Omental fat pad (tissue), 4 donors: Measurements from ENCODE around the gene ENTHD1. TPM values are rescaled to one million over a fixed set of nuclear protein-coding genes. Genes with fewer than 3 reads are reported as not detected.

Experiments used
- ATAC-seq: fragments of 150-250 bp; one replicate; pipeline ENCODE4 v1.9.1; 2016; ENCODE audit warnings: mild to moderate bottlenecking, moderate library complexity; ENCODE audit not compliant: low FRiP score
- DNase-seq: peaks from one replicate; pipeline ENCODE4 v3.0.0-alpha.2; 2019; ENCODE audit warnings: low spot score
- total RNA-seq, 4 donors: library from RNA; depleted of rRNA; stranded (reverse); fragments of >200 nt; gene quantifications; one replicate each; pipeline ENCODE4 v1.1.0, GENCODE V29; 2016
- TF ChIP-seq, protein P1 (sequence below), 3 donors: fragments of 450-650 bp; IDR thresholded peaks; one replicate each; pipeline ENCODE4 v1.5.1; 2016 to 2017; ENCODE audit warnings: antibody characterized with exemption in 3 of 3, mild to moderate bottlenecking in 3 of 3, moderate library complexity in 2 of 3

Gene ENTHD1
- total RNA-seq, 4 donors from 2014 or later: not detected

DNA sequence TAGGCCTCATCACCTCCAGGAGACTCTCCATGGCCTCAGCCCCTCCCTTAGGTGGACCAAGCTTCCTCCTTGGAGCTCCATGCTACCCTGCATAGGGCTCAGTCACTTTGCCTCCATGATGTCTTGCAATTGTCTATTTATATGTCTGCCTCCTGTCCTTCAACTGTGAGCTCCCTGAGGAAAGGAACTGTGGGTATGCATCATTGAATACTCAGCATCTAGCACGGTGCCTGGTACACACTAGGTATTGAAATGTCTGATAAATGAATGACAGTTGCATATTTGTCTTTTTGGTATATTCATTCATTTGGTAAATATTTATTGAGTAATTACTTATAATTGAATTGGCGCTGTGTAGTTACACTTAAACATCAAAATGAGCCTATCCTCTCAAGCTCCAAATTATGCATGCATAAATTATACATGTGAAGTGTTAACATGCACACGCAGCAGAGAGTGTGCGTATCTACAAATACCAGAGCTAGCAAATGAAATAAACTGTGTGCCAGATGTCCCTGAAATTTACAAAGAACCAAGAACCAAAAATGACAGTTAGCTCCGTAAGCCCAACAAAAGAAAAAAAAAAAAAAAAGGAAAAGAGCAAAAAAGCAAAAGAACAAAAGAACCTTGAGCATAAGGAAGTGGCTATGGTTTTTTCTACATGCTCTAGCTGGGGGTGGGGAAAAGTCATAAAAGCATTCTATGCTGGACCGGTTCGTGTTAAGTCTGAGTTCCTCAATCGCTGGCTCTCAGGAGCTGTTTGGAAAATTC lies 32.5 kb upstream of the ENTHD1 start:
- ATAC-seq (no peak), DNase-seq (no peak)
- TF ChIP-seq, protein P1, sequence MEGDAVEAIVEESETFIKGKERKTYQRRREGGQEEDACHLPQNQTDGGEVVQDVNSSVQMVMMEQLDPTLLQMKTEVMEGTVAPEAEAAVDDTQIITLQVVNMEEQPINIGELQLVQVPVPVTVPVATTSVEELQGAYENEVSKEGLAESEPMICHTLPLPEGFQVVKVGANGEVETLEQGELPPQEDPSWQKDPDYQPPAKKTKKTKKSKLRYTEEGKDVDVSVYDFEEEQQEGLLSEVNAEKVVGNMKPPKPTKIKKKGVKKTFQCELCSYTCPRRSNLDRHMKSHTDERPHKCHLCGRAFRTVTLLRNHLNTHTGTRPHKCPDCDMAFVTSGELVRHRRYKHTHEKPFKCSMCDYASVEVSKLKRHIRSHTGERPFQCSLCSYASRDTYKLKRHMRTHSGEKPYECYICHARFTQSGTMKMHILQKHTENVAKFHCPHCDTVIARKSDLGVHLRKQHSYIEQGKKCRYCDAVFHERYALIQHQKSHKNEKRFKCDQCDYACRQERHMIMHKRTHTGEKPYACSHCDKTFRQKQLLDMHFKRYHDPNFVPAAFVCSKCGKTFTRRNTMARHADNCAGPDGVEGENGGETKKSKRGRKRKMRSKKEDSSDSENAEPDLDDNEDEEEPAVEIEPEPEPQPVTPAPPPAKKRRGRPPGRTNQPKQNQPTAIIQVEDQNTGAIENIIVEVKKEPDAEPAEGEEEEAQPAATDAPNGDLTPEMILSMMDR (IDR thresholded peaks at IDR 0.05): no peak

DNA sequence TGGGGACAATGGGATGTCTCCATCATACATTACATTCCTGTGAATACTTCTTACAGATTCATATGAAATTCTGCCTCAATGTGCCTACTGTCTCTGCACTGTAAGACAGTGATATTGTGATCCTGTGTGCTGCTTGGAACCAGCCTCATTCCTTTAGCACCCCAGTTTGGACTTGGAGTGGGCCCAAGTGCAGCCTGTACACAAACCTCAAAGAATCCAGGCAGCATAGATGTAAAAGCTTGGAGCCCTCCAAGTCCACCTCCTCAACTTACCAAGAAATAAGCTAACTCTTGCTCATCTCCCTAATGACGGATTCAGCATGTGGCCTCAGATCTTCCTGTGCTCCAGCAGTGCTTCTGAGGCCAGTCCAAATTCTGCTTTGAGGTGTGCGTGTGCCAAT lies 31.7 kb upstream of the ENTHD1 start:
- TF ChIP-seq, protein P1 (IDR thresholded peaks at IDR 0.05): no peak
- DNase-seq (no peak), ATAC-seq (no peak)

DNA sequence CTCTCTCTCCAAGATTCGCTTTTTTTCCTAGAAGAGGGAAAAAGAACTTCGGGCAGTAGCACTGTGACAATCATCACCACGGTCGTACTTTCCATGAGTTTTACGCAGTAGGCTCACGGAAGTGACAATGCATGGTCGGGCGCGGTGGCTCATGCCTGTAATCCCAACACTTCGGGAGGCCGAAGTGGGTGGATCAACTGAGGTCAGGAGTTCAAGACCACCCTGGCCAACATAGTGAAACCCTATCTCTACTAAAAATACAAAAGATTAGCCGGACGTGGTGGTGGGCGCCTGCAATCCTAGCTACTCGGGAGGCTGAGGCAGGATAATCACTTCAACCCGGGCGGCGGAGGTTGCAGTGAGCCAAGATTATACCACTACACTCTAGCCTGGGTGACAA lies 30.7 kb upstream of the ENTHD1 start:
- TF ChIP-seq, protein P1 (IDR thresholded peaks at IDR 0.05): no peak
- ATAC-seq (no peak), DNase-seq (no peak)

DNA sequence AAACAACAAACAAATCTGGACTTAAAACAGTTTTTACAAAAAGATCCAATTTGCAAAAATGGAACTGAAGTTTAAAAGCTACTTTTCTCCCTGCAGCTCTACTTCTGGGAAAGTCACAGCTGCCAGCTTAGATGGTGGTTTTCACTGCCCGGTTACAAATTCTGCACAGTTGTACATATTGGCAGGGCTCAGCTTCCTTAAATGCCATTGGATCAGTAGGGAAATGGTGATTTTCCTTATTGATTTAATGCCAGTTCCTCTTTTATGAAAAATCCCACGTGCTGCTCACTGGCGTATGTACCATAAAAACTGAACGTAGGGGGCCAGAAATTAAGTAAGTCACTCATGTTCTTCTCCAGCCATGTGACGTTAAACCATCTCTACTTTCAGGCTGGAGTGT lies 30.1 kb upstream of the ENTHD1 start:
- ATAC-seq: no peak
- TF ChIP-seq, protein P1 (IDR thresholded peaks at IDR 0.05): no peak
- DNase-seq: no peak

DNA sequence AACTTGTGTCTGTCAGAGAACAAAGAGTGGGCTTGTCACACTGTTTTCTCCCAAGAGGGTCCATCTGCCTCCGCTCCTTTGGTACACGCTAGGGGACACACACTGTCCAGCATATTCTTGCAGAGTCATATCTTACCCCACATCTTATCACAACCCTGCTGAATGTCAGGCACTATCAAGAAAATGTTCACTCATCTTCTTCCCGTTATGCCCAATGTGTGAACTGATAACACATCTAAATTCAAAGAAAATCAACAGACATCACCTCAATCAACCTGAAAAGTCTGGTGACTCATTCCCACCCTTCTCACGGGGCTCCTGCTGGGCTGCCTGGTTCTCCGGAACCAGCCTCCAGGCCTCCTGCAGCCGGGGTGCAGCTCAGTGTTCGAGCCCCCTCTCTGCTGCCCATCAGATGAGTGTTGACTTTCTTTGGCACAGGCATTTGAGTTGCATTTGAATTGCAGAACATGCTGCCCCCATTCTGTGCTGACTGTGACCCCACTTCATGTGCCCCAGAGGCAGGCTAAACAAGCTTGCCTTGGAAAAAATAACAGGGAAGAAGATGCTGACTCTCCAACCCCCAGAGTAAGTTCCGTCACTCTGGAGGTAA lies 26.7 kb upstream of the ENTHD1 start:
- DNase-seq (no peak), ATAC-seq (no peak)
- TF ChIP-seq, protein P1 (IDR thresholded peaks at IDR 0.05): no peak

DNA sequence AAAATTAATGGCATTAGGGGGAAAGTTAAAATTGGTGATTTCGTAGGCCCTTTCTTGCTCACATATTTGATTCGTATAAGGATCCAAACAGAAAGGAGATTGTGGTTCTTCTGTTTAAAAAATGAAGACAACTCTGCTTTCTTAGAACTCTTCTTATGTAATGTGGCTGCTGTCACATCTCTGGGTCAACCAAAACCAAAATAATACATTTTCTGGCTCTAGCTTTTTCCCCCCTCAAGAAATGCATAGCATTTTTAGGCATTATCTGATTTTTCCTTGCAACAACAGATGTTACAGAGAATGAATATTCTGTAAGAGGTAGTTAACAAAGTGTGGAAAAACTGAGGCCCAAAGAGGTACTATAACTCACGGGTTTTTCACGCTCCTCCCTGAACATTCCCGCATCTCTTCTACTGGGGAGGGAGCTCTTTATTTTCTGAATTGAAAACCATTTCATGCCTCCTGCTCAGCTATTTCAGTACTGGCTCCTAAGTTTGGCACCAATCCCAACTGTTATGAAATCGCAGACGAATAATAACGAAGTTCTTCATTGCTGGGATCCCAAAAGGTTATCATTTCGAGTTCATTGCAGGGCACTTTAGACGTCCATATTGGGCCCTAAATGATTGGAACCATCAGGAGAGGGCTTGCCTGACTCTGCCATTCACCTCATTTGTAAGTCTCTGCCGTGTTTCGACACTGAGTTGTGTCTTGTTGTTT lies 24.4 kb upstream of the ENTHD1 start:
- TF ChIP-seq, protein P1 (IDR thresholded peaks at IDR 0.05): no peak
- ATAC-seq: no peak
- no peak for DNase-seq
